Suprapubic skin (tissue), 4 donors: ENCODE measurements around the gene RGMA. TPM values are rescaled to one million over a fixed set of nuclear protein-coding genes. Genes with fewer than 3 reads are reported as not detected.

Experiments used
- DNase-seq, 2 donors: peaks; one replicate each; pipeline ENCODE4 v3.0.0-alpha.2; 2019; ENCODE audit warnings: low spot score in 2 of 2
- H3K27ac ChIP-seq: fragments of 200-600 bp; sonication (generic); one replicate; pipeline ENCODE4 v1.5.1; 2019
- H3K27me3 ChIP-seq: fragments of 200-600 bp; sonication (generic); one replicate; pipeline ENCODE4 v1.5.1; 2019
- H3K36me3 ChIP-seq: fragments of 200-600 bp; sonication (generic); one replicate; pipeline ENCODE4 v1.5.1; 2019
- H3K4me1 ChIP-seq: fragments of 200-600 bp; sonication (generic); one replicate; pipeline ENCODE4 v1.5.1; 2019
- H3K4me3 ChIP-seq: fragments of 200-600 bp; sonication (generic); one replicate; pipeline ENCODE4 v1.5.1; 2019; ENCODE audit warnings: mild to moderate bottlenecking
- H3K9me3 ChIP-seq: fragments of 200-600 bp; sonication (generic); one replicate; pipeline ENCODE4 v1.5.1; 2019
- EP300 ChIP-seq: sonication (generic); formaldehyde crosslinking; IDR thresholded peaks from one replicate; pipeline ENCODE4 v1.6.1; 2017; ENCODE audit warnings: antibody characterized with exemption
- POLR2A ChIP-seq, 2 donors: fragments of 450-650 bp; IDR thresholded peaks; one replicate each; pipeline ENCODE4 v1.6.1; 2017; ENCODE audit warnings: antibody characterized with exemption in 2 of 2, mild to moderate bottlenecking in 2 of 2, moderate library complexity in 2 of 2
- POLR2AphosphoS5 ChIP-seq, 3 donors: sonication (generic); formaldehyde crosslinking; IDR thresholded peaks; one replicate each; pipeline ENCODE4 v1.6.1; 2017; ENCODE audit warnings: antibody characterized with exemption in 3 of 3
- WGBS: methylation state at CpG from one replicate; pipeline ENCODE4 v1.1.5; 2018; 5-methylcytosine and 5-hydroxymethylcytosine counted together
- total RNA-seq, 4 donors: library from RNA; depleted of rRNA; stranded (reverse); fragments of >200 nt; gene quantifications; one replicate each; pipeline ENCODE4 v1.1.0, GENCODE V29; 2016
- TF ChIP-seq, protein P1 (sequence below), 2 donors: fragments of 200-600 bp in 1 of 2; fragments of 450-650 bp in 1 of 2; sonication (generic) in 1 of 2; IDR thresholded peaks; one replicate each; pipeline ENCODE4 v1.5.1; 2016 to 2019; ENCODE audit warnings: antibody characterized with exemption in 2 of 2, mild to moderate bottlenecking in 1 of 2, moderate library complexity in 1 of 2

RGMA gene
- total RNA-seq, 4 donors from 2014 or later, result 11.1 to 18.7 (median 15.6) TPM

DNA sequence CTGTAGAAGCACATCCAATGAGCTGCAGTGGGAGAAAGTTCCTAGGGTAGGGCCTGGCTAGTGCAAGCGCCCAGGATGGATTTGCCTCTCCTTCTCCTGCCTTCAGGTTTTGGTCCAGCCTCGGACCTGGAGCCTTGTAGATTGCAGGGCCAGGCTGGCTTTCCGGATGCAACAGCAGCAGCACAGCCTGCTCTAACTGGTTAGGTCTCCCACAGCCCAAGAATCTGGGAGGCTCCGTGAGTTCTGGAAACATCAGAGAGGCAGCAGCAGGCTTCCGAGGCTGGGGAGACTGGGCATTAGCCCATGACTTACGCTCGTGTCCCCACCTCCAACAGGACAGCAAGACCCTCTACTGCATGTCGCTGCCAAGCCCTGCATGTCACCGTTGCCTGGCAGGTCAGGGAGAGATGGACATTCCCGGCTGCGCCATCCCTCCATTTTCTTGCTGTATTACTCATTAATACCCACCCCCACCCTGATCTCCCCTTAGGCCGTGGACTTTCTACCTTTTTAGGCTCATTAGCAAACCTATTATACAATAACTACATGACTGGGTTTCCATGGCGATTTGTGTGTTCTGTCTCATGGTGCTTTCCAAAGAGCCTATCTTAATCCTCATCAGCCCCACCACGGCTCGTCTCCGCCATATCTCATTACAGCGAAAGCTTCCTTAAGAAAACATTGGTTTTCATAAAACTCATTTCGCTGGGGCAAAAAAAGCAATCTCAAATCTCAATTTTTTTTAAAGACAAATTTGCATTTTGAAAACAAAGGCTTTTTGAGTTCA, 40.9 kb upstream of the RGMA start:
- Histone ChIP-seq H3K36me3 (no peaks in the 10 kb centered on the region), H3K27me3 (no peaks in the 10 kb centered on the region), H3K4me3 (no peak overlapping the region), H3K4me1 (peaks cover 6% of the 10 kb centered on the region), H3K9me3 (no peaks in the 10 kb centered on the region), H3K27ac (no peak overlapping the region)
- DNase-seq, result no peak
- TF ChIP-seq EP300 (no peak), POLR2AphosphoS5 (IDR thresholded peaks at IDR 0.05) (no peak), POLR2A (IDR thresholded peaks at IDR 0.05) (no peak)
- TF ChIP-seq, protein P1, sequence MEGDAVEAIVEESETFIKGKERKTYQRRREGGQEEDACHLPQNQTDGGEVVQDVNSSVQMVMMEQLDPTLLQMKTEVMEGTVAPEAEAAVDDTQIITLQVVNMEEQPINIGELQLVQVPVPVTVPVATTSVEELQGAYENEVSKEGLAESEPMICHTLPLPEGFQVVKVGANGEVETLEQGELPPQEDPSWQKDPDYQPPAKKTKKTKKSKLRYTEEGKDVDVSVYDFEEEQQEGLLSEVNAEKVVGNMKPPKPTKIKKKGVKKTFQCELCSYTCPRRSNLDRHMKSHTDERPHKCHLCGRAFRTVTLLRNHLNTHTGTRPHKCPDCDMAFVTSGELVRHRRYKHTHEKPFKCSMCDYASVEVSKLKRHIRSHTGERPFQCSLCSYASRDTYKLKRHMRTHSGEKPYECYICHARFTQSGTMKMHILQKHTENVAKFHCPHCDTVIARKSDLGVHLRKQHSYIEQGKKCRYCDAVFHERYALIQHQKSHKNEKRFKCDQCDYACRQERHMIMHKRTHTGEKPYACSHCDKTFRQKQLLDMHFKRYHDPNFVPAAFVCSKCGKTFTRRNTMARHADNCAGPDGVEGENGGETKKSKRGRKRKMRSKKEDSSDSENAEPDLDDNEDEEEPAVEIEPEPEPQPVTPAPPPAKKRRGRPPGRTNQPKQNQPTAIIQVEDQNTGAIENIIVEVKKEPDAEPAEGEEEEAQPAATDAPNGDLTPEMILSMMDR (IDR thresholded peaks at IDR 0.05), result no peak
- WGBS, result 90% methylated on average over 13 of the region's 18 CpGs

DNA sequence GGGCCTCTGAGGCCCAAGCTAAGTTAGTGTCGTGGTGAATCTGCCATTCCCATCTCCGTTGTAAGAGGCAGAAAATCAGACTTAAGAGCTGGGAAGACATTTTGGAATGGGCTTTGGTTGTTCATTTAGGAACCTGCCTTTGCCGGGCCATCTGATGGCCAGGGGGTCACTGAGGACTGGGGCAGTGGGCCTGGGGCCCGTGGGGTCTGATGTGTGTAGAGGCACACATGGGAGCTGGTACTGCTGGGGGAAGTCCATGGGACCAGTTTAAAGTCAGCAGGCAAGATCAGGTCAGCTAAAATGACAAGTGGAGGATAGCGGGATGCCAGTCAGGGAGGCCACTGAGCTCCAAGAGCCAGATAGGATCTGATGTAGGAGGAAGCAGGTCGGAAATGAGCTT, 38.3 kb upstream of the RGMA start:
- WGBS, result 80% methylated on average over 6 of the region's 6 CpGs
- TF ChIP-seq EP300, result no peak
- no peak for TF ChIP-seq POLR2A (IDR thresholded peaks at IDR 0.05)
- TF ChIP-seq, protein P1 (IDR thresholded peaks at IDR 0.05), result no peak
- TF ChIP-seq POLR2AphosphoS5 (IDR thresholded peaks at IDR 0.05), result no peak
- Histone ChIP-seq H3K27me3 (no peaks in the 10 kb centered on the region), H3K9me3 (no peaks in the 10 kb centered on the region), H3K4me1 (peaks cover 6% of the 10 kb centered on the region), H3K27ac (peak overlapping the region; percentile 39), H3K36me3 (no peaks in the 10 kb centered on the region), H3K4me3 (no peak overlapping the region)
- DNase-seq, result no peak

DNA sequence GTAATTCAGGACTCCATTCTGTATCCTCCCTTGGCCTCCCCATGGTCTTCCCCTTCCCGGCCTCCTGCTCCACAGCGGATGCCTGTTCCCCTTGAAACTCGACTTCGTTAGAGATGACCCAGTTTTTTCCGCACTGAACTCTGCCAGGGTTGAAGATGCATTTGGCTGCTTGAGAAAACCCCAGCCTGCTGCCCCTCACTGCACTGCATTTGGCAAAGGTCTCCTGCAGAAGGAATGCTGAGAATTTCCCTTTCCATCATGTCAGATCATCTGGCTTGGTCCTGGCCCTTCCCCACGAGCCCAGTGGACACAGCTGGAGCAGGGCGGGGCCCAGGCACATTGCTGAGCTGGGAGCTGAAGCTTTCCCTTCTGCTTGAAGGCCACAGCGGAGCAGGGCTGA, 37.6 kb upstream of the RGMA start:
- 69% methylated on average over 8 of the region's 8 CpGs for WGBS

DNA sequence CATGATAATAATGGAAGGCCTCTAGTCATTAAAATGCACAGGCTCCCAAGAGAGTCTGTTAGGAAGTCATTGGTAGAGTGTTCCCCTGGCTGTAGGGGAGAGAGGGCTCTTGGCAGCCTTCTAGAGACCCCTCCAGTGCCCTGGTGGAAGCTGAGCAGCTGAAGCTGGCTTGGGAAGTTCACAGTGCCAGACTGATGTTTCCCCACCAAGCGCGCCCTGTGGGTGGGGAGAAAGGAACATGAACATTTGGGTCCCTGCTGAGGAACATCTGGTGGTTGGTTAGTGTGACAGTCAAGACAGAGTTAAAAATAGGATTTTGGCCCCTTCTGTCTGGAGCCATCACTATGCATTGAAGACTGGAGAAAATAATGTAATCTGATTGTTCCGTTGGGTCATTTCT, 37.1 kb upstream of the RGMA start:
- Histone ChIP-seq H3K27me3 (no peaks in the 10 kb centered on the region), H3K4me3 (no peak overlapping the region), H3K27ac (no peak overlapping the region), H3K36me3 (no peaks in the 10 kb centered on the region), H3K9me3 (no peaks in the 10 kb centered on the region), H3K4me1 (peaks cover 6% of the 10 kb centered on the region)
- TF ChIP-seq, protein P1 (IDR thresholded peaks at IDR 0.05), result no peak
- TF ChIP-seq EP300 (no peak), POLR2AphosphoS5 (IDR thresholded peaks at IDR 0.05) (no peak), POLR2A (IDR thresholded peaks at IDR 0.05) (no peak)
- no peak for DNase-seq
- WGBS, result 81% methylated on average over 3 of the region's 3 CpGs

More for the DNA sequence above, 37.6 kb upstream of the RGMA start:
- H3K36me3 ChIP-seq, result no peaks in the 10 kb centered on the region
- DNase-seq, result no peak
- no peak overlapping the region for H3K4me3 ChIP-seq
- TF ChIP-seq EP300 (no peak), POLR2A (IDR thresholded peaks at IDR 0.05) (no peak), POLR2AphosphoS5 (IDR thresholded peaks at IDR 0.05) (no peak)
- TF ChIP-seq, protein P1 (IDR thresholded peaks at IDR 0.05), result no peak
- no peaks in the 10 kb centered on the region for H3K27me3 ChIP-seq
- H3K4me1 ChIP-seq, result peaks cover 6% of the 10 kb centered on the region
- no peaks in the 10 kb centered on the region for H3K9me3 ChIP-seq
- peak overlapping the region; percentile 39 for H3K27ac ChIP-seq

DNA sequence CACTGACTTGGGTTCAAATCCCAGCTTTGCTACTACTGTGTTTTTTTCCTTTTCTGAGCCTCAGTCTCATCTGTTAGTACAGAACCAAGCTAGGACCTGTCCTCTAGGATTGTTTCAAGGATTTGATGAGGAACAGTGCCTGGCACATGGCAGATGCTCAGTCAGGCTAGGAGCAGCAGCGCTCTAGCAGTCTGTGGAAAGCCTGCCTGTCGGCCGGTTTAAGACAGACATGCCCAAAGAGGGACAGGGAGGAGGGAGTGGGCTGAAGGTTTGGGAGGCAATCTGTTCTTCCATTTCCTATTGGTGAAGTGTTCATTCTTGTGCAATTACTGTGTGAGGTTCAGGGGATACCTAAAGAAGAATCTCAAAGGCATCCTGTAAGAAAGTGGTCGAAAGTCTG, 35.1 kb upstream of the RGMA start:
- TF ChIP-seq, protein P1 (IDR thresholded peaks at IDR 0.05), result no peak
- TF ChIP-seq POLR2AphosphoS5 (IDR thresholded peaks at IDR 0.05) (no peak), EP300 (no peak)
- H3K27ac ChIP-seq, result no peak overlapping the region
- no peaks in the 10 kb centered on the region for H3K9me3 ChIP-seq
- no peak for DNase-seq
- no peak overlapping the region for H3K4me3 ChIP-seq
- WGBS, result 89% methylated on average over 4 of the region's 4 CpGs
- H3K27me3 ChIP-seq, result no peaks in the 10 kb centered on the region
- no peaks in the 10 kb centered on the region for H3K36me3 ChIP-seq
- peaks cover 6% of the 10 kb centered on the region for H3K4me1 ChIP-seq
